Vagina (tissue), 2 donors: Measurements from ENCODE around the gene ZG16. TPM values are rescaled to one million over a fixed set of nuclear protein-coding genes. Genes with fewer than 3 reads are reported as not detected.
"Not testable (repeated sequence)": the region's sequence is repeated elsewhere in the genome, so short reads cannot be mapped to it uniquely, and the experiment has no call there.

Source experiments
- DNase-seq, 2 donors: peaks; one replicate each; pipeline ENCODE4 v3.0.0-alpha.2; 2017; ENCODE audit errors: extremely low spot score in 2 of 2
- H3K27ac ChIP-seq: fragments of 200-600 bp; sonication (generic); one replicate; pipeline ENCODE4 v1.5.1; 2019
- H3K27me3 ChIP-seq: fragments of 200-600 bp; sonication (generic); one replicate; pipeline ENCODE4 v1.5.1; 2019
- H3K36me3 ChIP-seq, 2 donors: fragments of 200-600 bp; sonication (generic); one replicate each; pipeline ENCODE4 v1.5.1; 2017 to 2019
- H3K4me1 ChIP-seq: fragments of 200-600 bp; sonication (generic); one replicate; pipeline ENCODE4 v1.5.1; 2019
- H3K4me3 ChIP-seq, 2 donors: fragments of 200-600 bp; sonication (generic); 1 replicate in 1 of 2; 2 replicates in 1 of 2; pipeline ENCODE4 v1.5.1; 2016 to 2019
- H3K9me3 ChIP-seq: fragments of 200-600 bp; sonication (generic); one replicate; pipeline ENCODE4 v1.5.1; 2019
- POLR2A ChIP-seq, 2 donors: fragments of 450-650 bp; IDR thresholded peaks; one replicate each; pipeline ENCODE4 v1.6.1; 2017; ENCODE audit warnings: antibody characterized with exemption in 2 of 2, mild to moderate bottlenecking in 2 of 2, moderate library complexity in 2 of 2
- POLR2AphosphoS5 ChIP-seq, 2 donors: sonication (generic); formaldehyde crosslinking; IDR thresholded peaks; one replicate each; pipeline ENCODE4 v1.9.0; 2017; ENCODE audit warnings: antibody characterized with exemption in 2 of 2, mild to moderate bottlenecking in 2 of 2, low read depth in 1 of 2; ENCODE audit not compliant: insufficient read depth in 1 of 2
- intact Hi-C: fragments of 100-400 bp; cut with DNase I; formaldehyde crosslinking; loops from one replicate; pipeline ENCODE4 v1.15.1; 2023
- total RNA-seq: library from RNA; depleted of rRNA; stranded (reverse); fragments of >200 nt; gene quantifications from one replicate; pipeline ENCODE4 v1.2.3, GENCODE V29; 2016
- TF ChIP-seq, protein P1 (sequence below), 3 experiments: fragments of 450-650 bp in 2 of 3; fragments of 200-600 bp in 1 of 3; sonication (generic) in 1 of 3; IDR thresholded peaks; one replicate each; pipeline ENCODE4 v1.5.1; 2017 to 2019; ENCODE audit warnings: antibody characterized with exemption in 3 of 3, mild to moderate bottlenecking in 2 of 3, moderate library complexity in 2 of 3

ZG16 gene
- total RNA-seq, 1 donor from 2014 or later, result not detected

DNA sequence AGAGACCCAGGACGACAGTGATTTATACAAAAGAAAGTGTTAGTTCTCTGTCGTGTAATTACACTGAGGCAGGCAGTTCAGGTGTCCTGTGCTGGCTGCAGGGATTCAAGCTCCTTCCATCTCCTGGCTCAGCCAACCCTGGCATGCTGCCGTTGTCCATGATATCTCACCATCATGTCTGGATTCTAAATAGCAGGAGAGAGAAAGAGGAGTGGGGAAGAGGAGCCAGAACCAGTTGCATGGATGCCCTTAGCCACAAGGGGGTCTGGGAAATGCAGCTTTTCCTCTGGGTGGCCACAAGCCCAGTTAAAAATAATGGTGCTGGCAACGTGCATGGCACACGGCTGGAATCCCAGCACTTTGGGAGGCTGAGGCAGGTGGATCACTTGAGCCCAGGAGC, 41.9 kb upstream of the ZG16 start:
- Histone ChIP-seq H3K27ac (no peak overlapping the region), H3K4me1 (no peaks in the 10 kb centered on the region), H3K36me3 (no peaks in the 10 kb centered on the region), H3K4me3 (no peak overlapping the region), H3K9me3 (no peaks in the 10 kb centered on the region), H3K27me3 (no peaks in the 10 kb centered on the region)
- no peak for DNase-seq
- intact Hi-C loops, result no loop called here
- TF ChIP-seq, protein P1, sequence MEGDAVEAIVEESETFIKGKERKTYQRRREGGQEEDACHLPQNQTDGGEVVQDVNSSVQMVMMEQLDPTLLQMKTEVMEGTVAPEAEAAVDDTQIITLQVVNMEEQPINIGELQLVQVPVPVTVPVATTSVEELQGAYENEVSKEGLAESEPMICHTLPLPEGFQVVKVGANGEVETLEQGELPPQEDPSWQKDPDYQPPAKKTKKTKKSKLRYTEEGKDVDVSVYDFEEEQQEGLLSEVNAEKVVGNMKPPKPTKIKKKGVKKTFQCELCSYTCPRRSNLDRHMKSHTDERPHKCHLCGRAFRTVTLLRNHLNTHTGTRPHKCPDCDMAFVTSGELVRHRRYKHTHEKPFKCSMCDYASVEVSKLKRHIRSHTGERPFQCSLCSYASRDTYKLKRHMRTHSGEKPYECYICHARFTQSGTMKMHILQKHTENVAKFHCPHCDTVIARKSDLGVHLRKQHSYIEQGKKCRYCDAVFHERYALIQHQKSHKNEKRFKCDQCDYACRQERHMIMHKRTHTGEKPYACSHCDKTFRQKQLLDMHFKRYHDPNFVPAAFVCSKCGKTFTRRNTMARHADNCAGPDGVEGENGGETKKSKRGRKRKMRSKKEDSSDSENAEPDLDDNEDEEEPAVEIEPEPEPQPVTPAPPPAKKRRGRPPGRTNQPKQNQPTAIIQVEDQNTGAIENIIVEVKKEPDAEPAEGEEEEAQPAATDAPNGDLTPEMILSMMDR (IDR thresholded peaks at IDR 0.05), result no peak
- TF ChIP-seq POLR2AphosphoS5 (IDR thresholded peaks at IDR 0.05; ENCODE audit: insufficient read depth in 1 of 2, low read depth in 1 of 2) (no peak), POLR2A (IDR thresholded peaks at IDR 0.05) (no peak)

DNA sequence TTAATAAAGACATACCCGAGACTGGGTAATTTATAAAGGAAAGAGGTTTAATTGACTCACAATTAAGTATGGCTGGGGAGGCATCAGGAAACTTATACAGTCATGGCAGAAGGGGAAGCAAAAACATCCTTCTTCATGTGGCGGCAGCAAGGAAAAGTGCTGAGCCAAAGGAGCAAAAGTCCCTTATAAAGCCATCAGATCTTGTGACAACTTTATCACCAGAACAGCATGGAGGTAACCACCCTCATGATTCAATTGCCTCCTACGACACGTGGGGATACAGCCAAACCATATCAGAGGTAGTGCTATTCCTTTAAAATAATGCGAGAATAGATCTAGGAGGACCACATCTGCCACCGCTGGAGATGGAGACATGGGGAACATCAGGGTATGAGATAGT, 41.3 kb upstream of the ZG16 start:
- Histone ChIP-seq H3K9me3 (no peaks in the 10 kb centered on the region), H3K4me1 (no peaks in the 10 kb centered on the region), H3K27me3 (no peaks in the 10 kb centered on the region), H3K4me3 (no peak overlapping the region), H3K36me3 (no peaks in the 10 kb centered on the region), H3K27ac (no peak overlapping the region)
- no peak for DNase-seq
- TF ChIP-seq POLR2AphosphoS5 (IDR thresholded peaks at IDR 0.05; ENCODE audit: insufficient read depth in 1 of 2, low read depth in 1 of 2) (no peak), POLR2A (IDR thresholded peaks at IDR 0.05) (no peak)
- TF ChIP-seq, protein P1 (IDR thresholded peaks at IDR 0.05), result no peak
- intact Hi-C loops, result no loop called here

DNA sequence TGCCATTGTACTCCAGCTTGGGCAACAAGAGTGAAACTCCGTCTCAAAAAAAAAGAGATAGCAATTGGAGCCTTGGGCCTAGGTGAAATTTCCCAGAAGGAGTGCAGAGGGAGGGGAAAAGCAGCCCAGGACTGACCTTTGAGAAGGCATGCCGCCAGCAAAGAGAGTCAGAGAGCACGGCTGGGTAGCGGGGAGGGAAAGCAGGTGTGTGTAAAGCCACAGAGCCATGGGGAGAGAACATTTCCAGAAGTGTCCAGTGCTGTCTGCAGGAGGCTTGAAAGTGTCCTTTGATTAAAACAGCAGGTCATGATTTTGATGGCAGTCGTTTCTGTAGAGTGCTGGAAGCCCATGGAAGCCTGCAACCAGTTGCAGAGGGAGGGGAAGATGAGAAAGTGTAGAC, 40.3 kb upstream of the ZG16 start:
- Histone ChIP-seq H3K27me3 (no peaks in the 10 kb centered on the region), H3K27ac (no peak overlapping the region), H3K4me3 (no peak overlapping the region), H3K9me3 (no peaks in the 10 kb centered on the region), H3K36me3 (no peaks in the 10 kb centered on the region), H3K4me1 (no peaks in the 10 kb centered on the region)
- intact Hi-C loops, result no loop called here
- DNase-seq, result no peak
- TF ChIP-seq POLR2AphosphoS5 (IDR thresholded peaks at IDR 0.05; ENCODE audit: insufficient read depth in 1 of 2, low read depth in 1 of 2) (no peak), POLR2A (IDR thresholded peaks at IDR 0.05) (no peak)
- TF ChIP-seq, protein P1 (IDR thresholded peaks at IDR 0.05), result no peak

DNA sequence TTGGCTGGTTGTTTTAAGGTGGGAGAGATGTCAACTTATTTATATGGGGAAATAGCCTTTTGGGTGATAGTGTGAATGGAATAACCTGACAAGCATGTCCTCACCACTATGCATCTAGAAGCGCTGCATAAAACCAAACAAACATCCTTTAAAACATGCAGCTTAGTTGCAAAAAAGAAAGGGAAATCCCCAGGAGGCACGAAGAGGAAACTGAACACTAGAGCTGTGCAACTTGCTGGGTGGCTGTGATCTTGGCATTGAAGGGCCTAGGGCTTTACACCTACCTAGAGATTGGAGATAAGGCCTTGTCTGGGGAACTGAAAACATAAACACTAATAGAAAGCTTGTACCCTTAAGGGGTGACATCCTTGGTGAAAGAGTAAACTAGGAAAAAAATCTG, 39.5 kb upstream of the ZG16 start:
- TF ChIP-seq POLR2AphosphoS5 (IDR thresholded peaks at IDR 0.05; ENCODE audit: insufficient read depth in 1 of 2, low read depth in 1 of 2) (no peak), POLR2A (IDR thresholded peaks at IDR 0.05) (no peak)
- TF ChIP-seq, protein P1 (IDR thresholded peaks at IDR 0.05), result no peak
- no peak overlapping the region for H3K4me3 ChIP-seq
- intact Hi-C loops, result no loop called here
- H3K36me3 ChIP-seq, result no peaks in the 10 kb centered on the region
- no peak for DNase-seq
- no peaks in the 10 kb centered on the region for H3K9me3 ChIP-seq
- no peaks in the 10 kb centered on the region for H3K4me1 ChIP-seq
- no peak overlapping the region for H3K27ac ChIP-seq
- no peaks in the 10 kb centered on the region for H3K27me3 ChIP-seq

DNA sequence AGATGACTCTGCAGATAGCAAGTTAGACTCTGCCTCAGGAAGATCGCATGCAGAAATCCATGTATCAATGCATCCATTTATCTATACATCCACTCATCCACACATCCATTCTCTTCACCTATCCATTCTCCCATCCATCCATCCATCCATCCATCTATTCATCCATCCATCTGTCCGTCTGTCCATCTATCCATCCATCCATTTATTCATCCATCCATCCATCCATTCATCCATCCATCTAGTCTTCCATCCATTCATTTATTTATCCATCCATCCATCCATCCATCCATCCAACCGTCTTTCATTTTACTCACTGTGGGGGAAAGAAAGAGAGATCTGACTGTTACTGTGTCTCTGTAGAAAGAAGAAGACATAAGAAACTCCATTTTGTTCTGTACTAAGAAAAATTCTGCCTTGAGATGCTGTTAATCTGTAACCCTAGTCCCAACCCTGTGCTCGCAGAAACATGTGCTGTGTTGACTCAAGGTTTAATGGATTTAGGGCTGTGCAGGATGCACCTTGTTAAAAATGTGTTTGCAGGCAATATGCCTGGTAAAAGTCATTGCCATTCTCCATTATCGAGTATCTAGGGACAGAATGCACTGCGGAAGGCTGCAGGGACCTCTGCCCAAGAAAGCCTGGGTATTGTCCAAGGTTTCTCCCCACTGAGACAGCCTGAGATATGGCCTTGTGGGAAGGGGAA, 38.0 kb upstream of the ZG16 start:
- H3K9me3 ChIP-seq, H3K27me3 ChIP-seq, DNase-seq, H3K27ac ChIP-seq, H3K4me1 ChIP-seq, intact Hi-C loops, H3K4me3 ChIP-seq, H3K36me3 ChIP-seq: not testable (repeated sequence)

DNA sequence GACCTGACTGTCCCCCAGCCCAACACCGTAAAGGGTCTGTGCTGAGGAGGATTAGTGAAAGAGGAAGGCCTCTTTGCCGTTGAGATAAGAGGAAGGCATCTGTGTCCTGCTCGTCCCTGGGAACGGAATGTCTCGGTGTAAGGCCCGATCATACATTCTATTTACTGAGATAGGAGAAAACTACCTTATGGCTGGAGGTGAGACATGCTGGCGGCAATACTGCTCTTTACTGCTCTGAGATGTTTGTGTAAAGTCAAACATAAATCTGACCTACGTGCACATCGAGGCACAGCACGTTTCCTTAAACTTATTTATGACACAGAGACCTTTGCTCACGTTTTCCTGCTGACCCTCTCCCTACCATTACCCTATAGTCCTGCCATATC, 37.4 kb upstream of the ZG16 start:
- intact Hi-C loops, H3K4me3 ChIP-seq, H3K36me3 ChIP-seq: not testable (repeated sequence)

More for the DNA sequence above, 37.4 kb upstream of the ZG16 start:
- H3K27ac ChIP-seq, H3K27me3 ChIP-seq, DNase-seq, H3K9me3 ChIP-seq, H3K4me1 ChIP-seq: not testable (repeated sequence)
